Suprapubic skin (tissue), 4 donors: ENCODE measurements around the gene RDH14.

Source experiments
- CTCF ChIP-seq, 2 donors: fragments of 200-600 bp in 1 of 2; fragments of 450-650 bp in 1 of 2; sonication (generic) in 1 of 2; IDR thresholded peaks; one replicate each; pipeline ENCODE4 v1.5.1; 2016 to 2019; ENCODE audit warnings: antibody characterized with exemption in 2 of 2, mild to moderate bottlenecking in 1 of 2, moderate library complexity in 1 of 2
- EP300 ChIP-seq: sonication (generic); formaldehyde crosslinking; IDR thresholded peaks from one replicate; pipeline ENCODE4 v1.6.1; 2017; ENCODE audit warnings: antibody characterized with exemption
- POLR2A ChIP-seq, 2 donors: fragments of 450-650 bp; IDR thresholded peaks; one replicate each; pipeline ENCODE4 v1.6.1; 2017; ENCODE audit warnings: antibody characterized with exemption in 2 of 2, mild to moderate bottlenecking in 2 of 2, moderate library complexity in 2 of 2
- POLR2AphosphoS5 ChIP-seq, 3 donors: sonication (generic); formaldehyde crosslinking; IDR thresholded peaks; one replicate each; pipeline ENCODE4 v1.6.1; 2017; ENCODE audit warnings: antibody characterized with exemption in 3 of 3

- TF ChIP-seq CTCF (IDR thresholded peaks at IDR 0.05) (no peak), POLR2A (IDR thresholded peaks at IDR 0.05) (no peak), POLR2AphosphoS5 (IDR thresholded peaks at IDR 0.05) (no peak), EP300 (no peak)
Observed at GRCh38 chr2:18602298-18602697, 41.8 kb upstream of the RDH14 start.
